Calu3 (cell line): Measurements from ENCODE around the gene HIVEP2. TPM values are rescaled to one million over a fixed set of nuclear protein-coding genes. Genes with fewer than 3 reads are reported as not detected.

Experiments
- BruUV-seq: library from RNA; stranded (reverse); fragments of 400-500 nt; replicated peaks from 2 replicates; lab custom pipeline; 2021; lab: Mats Ljungman, UMichigan
- CTCF ChIA-PET: fragments of 300-600 bp; sonication (Branson Sonifier 250); formaldehyde crosslinking; loops from one replicate; lab custom pipeline; 2022; ENCODE audit warnings: antibody characterized with exemption; lab: Charles Lee
- DNase-seq: peaks from one replicate; pipeline ENCODE4 v3.0.0; 2022
- H3K27ac Mint-ChIP-seq: one replicate; pipeline ENCODE4 v1.8.0; 2022; ENCODE audit warnings: mixed read lengths; ENCODE audit not compliant: unreplicated experiment
- H3K27me3 Mint-ChIP-seq: one replicate; pipeline ENCODE4 v1.8.0; 2022; ENCODE audit warnings: mixed read lengths; ENCODE audit not compliant: unreplicated experiment
- H3K36me3 Mint-ChIP-seq: one replicate; pipeline ENCODE4 v1.8.0; 2022; ENCODE audit warnings: mild to moderate bottlenecking, moderate library complexity, mixed read lengths; ENCODE audit not compliant: insufficient read depth, unreplicated experiment
- H3K4me1 Mint-ChIP-seq: one replicate; pipeline ENCODE4 v1.8.0; 2022; ENCODE audit warnings: mild to moderate bottlenecking, low read depth, mixed read lengths; ENCODE audit not compliant: unreplicated experiment
- H3K4me3 Mint-ChIP-seq: one replicate; pipeline ENCODE4 v1.8.0; 2022; ENCODE audit warnings: mild to moderate bottlenecking, low read depth, moderate library complexity, mixed read lengths; ENCODE audit not compliant: unreplicated experiment
- H3K9me3 Mint-ChIP-seq: one replicate; pipeline ENCODE4 v1.8.0; 2022; ENCODE audit warnings: low read depth, mixed read lengths; ENCODE audit not compliant: unreplicated experiment
- intact Hi-C: fragments of 100-400 bp; cut with micrococcal nuclease; formaldehyde crosslinking; loops from one replicate; pipeline ENCODE4 v1.10.0; 2022; ENCODE audit not compliant: unreplicated experiment
- total RNA-seq: library from RNA; stranded (reverse); gene quantifications from 2 replicates; pipeline ENCODE4 v1.2.3, GENCODE V29; 2022
- TF ChIP-seq, protein P1 (sequence below): fragments of 200-600 bp; IDR thresholded peaks from one replicate; pipeline ENCODE4 v1.8.0; 2022; ENCODE audit warnings: antibody characterized with exemption; ENCODE audit not compliant: unreplicated experiment

Gene HIVEP2
- total RNA-seq, 1 experiment from 2014 or later: 18.4 TPM

DNA sequence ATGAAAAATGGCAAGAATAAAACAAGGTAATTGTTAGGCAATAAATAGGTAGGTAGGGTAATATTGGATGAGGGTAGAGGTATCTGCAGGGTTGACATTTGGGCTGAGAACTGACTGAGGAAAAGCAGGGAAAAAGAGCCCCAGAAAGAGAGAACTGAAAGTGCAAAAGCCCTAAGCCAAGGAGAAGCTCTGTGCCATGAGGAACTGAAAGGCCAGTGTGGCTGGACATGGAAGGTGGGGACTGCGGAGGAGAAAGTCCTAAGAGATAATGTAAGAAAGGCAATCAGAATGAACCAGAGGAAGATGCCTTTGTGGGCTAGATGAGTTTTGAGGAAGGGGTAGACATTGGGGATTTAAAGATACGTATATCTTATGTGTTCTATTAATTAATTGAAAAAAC lies 9.9 kb upstream of the HIVEP2 start:
- intact Hi-C loops: loop anchor here (5.0 kb wide), 1 partner anchor 263 kb away; no protein-coding TSS in a partner anchor
- no peak overlapping the region for H3K4me3 Mint-ChIP-seq

DNA sequence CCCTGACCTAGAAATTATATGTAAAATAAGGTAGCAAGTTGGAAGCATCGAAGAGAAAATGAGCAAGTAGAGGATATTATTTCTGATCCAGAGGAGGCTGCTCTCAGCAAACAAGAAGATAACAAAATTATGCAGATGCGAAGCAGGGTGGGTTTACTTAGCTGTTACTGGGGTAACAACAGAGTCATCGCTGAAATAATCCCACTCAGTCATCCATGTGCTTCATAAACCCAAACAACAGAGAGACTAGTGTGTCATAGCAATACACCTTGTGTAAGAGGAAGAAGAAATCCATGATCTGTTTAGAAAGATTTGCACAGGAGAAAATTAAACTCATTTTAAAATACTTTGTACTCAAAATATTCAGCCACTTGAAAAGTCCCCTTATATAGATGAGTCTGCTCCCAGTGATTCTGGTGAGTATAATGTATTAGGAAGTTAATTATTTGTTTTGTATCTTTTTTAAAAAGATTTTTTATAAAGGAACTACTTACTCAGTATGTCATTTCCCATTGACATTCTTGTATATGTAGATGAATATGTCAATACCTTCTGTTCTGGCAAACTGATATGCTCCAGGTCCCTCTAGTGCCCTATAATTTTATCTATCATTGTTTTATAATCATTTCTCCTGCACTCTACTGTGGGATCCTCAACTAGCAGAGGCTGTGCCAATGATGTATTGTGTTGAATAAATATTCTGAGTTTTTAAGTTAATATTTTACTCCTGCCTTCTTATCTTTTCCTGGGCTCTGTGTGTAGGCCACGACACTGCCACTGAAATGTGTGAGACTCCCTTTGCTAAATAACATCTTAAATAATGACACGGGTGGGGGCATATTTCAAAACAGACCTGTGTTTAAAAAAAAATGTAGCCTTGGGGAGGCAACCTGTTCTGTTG lies 8.6 kb upstream of the HIVEP2 start:
- no peak overlapping the region for H3K4me3 Mint-ChIP-seq
- peaks cover 14% of the 10 kb centered on the region for H3K4me1 Mint-ChIP-seq
- TF ChIP-seq, protein P1, sequence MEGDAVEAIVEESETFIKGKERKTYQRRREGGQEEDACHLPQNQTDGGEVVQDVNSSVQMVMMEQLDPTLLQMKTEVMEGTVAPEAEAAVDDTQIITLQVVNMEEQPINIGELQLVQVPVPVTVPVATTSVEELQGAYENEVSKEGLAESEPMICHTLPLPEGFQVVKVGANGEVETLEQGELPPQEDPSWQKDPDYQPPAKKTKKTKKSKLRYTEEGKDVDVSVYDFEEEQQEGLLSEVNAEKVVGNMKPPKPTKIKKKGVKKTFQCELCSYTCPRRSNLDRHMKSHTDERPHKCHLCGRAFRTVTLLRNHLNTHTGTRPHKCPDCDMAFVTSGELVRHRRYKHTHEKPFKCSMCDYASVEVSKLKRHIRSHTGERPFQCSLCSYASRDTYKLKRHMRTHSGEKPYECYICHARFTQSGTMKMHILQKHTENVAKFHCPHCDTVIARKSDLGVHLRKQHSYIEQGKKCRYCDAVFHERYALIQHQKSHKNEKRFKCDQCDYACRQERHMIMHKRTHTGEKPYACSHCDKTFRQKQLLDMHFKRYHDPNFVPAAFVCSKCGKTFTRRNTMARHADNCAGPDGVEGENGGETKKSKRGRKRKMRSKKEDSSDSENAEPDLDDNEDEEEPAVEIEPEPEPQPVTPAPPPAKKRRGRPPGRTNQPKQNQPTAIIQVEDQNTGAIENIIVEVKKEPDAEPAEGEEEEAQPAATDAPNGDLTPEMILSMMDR: no peak
- CTCF ChIA-PET: no interaction called here
- H3K36me3 Mint-ChIP-seq: no peaks in the 10 kb centered on the region
- no peaks in the 10 kb centered on the region for H3K9me3 Mint-ChIP-seq
- no peak for DNase-seq
- no TSS peak for BruUV-seq
- intact Hi-C loops: loop anchor here (5.0 kb wide), 1 partner anchor 261 kb away; no protein-coding TSS in a partner anchor
- no peak overlapping the region for H3K27ac Mint-ChIP-seq
- no peaks in the 10 kb centered on the region for H3K27me3 Mint-ChIP-seq

More for the DNA sequence above, 9.9 kb upstream of the HIVEP2 start:
- CTCF ChIA-PET: no interaction called here
- no peak for DNase-seq
- TF ChIP-seq, protein P1: no peak
- Mint-ChIP-seq H3K36me3 (no peaks in the 10 kb centered on the region), H3K4me1 (peaks cover 14% of the 10 kb centered on the region), H3K9me3 (no peaks in the 10 kb centered on the region), H3K27ac (no peak overlapping the region), H3K27me3 (no peaks in the 10 kb centered on the region)
- BruUV-seq: no TSS peak

DNA sequence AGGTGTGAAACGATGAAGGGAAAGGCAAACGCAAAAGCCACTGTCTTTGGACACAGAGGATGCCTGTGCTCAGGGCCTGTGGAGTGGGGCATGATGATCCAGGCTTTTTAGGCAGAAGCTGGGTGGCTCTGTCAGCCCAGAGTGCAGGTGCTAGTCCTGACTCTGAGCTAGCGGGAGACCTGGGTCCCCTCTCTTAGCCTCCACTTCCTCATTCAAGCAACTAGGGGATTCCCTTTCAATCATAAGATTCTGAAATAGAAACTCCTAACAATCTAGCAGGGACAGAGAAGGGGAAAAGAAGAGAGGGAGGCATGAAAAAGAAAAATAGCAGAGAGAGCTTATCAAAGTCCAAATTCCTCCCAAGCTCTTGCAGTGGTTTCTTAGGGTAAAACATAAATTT lies 7.6 kb upstream of the HIVEP2 start:
- CTCF ChIA-PET: no interaction called here
- DNase-seq: no peak
- BruUV-seq: no TSS peak
- Mint-ChIP-seq H3K36me3 (peaks cover 4% of the 10 kb centered on the region), H3K4me3 (no peak overlapping the region), H3K27ac (no peak overlapping the region), H3K27me3 (no peaks in the 10 kb centered on the region), H3K4me1 (peaks cover 14% of the 10 kb centered on the region), H3K9me3 (no peaks in the 10 kb centered on the region)
- intact Hi-C loops: loop anchor here (5.0 kb wide), 1 partner anchor 260 kb away; no protein-coding TSS in a partner anchor
- TF ChIP-seq, protein P1: no peak

DNA sequence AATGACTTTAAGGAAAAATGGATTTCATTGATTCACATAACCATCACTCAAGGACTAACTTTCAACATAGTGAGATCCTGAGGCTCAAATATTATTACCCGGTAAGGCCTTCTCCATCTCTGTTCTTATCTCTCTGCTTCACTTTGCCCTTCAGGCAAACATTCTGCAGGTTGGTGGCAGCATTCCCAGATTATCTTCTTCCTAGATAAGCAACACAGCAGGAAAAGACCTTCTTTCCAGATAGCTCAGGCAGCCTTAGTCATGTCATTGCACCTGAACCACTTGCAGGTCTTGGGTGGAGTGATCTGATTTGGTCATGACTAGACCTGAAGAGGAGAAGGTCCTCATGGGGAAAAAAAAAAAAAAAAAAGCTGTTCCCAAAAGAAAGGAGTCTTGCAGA lies 5.3 kb upstream of the HIVEP2 start:
- intact Hi-C loops: loop anchor here (5.0 kb wide), 1 partner anchor 258 kb away; no protein-coding TSS in a partner anchor
- TF ChIP-seq, protein P1: no peak
- H3K9me3 Mint-ChIP-seq: no peaks in the 10 kb centered on the region
- DNase-seq: no peak
- H3K27me3 Mint-ChIP-seq: no peaks in the 10 kb centered on the region
- H3K4me3 Mint-ChIP-seq: no peak overlapping the region
- H3K27ac Mint-ChIP-seq: no peak overlapping the region
- CTCF ChIA-PET: no interaction called here
- peaks cover 27% of the 10 kb centered on the region for H3K36me3 Mint-ChIP-seq
- peaks cover 14% of the 10 kb centered on the region for H3K4me1 Mint-ChIP-seq
- no TSS peak for BruUV-seq
